Vein endothelial cell (primary cell): ENCODE results near the gene MSMP. TPM values are rescaled to one million over a fixed set of nuclear protein-coding genes. Genes with fewer than 3 reads are reported as not detected.
A peak's percentile ranks its signal among the peaks of the same experiment; 100 is the strongest.

Source experiments
- small RNA-seq: library from RNA; depleted of rRNA; stranded (forward); fragments of <200 nt; gene quantifications from one replicate; pipeline ENCODE3, GENCODE V24; 2012
- total RNA-seq: library from RNA; depleted of rRNA; stranded (reverse); fragments of >200 nt; gene quantifications from 2 replicates; pipeline ENCODE4 v1.2.3, GENCODE V29; 2012

MSMP gene, protein sequence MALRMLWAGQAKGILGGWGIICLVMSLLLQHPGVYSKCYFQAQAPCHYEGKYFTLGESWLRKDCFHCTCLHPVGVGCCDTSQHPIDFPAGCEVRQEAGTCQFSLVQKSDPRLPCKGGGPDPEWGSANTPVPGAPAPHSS
- total RNA-seq, result 22.4 and 50.3 TPM in 2 replicates

DNA sequence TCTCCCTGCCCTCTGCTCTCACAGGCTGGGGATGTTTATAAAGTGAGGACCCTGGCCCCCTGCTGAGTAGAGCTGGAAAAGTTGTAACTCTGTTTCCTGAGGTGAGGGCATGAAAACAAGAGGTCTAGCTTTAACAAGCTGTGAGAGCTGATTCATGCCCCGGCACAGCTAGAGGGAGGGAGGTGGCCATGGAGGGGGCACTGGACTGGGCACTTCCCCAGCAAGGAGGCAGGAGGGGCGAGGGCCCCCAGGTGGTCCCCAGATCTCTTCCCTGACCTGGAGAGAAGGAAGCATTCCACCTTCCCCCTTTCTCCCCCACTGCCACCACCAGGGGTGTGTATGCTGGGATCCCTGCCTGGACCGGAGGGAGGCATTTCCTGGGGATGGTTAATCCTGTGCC, at the start of gene MSMP:
Gene MSMP, minus strand, starts transcription at position 13 of the 400 bp plus-strand sequence. CDS start 147 bp downstream, outside the sequence.

DNA sequence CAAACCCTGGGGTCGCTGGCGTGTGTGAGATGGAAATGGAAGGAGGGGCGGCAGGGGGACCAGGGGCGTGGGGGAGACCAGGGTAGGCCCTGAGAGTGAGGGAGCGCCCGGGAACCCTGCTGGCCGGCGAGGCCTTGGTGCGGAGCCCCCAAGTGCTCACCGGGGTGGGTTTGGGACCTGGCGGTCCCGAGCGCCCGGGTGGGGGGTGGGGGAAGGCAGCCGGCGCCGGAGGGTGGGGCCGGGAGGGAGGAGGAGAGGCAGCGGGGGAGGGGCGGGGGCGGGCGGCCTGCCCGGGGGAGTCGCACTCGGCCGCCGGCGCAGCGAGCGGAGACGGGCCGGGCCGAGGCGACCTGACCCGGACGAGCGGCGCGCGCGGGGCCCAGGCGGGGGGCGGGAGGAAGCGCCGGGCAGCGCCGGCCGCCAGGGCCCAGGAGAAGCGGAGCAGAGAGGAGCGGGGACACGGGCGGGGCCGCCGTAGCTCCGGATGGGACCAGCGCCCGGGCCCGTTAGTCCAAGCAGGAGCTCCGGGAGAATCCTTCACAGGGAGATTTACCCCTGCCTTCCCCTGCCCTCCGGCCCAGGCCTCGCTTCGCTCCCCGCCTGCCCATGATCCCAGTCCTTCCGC, 37.3 kb upstream of the MSMP start, which contains the start of gene NPR2:
Gene NPR2, plus strand, starts transcription at position 295 of the 625 bp plus-strand sequence. CDS start 818 bp downstream, outside the sequence.

DNA sequence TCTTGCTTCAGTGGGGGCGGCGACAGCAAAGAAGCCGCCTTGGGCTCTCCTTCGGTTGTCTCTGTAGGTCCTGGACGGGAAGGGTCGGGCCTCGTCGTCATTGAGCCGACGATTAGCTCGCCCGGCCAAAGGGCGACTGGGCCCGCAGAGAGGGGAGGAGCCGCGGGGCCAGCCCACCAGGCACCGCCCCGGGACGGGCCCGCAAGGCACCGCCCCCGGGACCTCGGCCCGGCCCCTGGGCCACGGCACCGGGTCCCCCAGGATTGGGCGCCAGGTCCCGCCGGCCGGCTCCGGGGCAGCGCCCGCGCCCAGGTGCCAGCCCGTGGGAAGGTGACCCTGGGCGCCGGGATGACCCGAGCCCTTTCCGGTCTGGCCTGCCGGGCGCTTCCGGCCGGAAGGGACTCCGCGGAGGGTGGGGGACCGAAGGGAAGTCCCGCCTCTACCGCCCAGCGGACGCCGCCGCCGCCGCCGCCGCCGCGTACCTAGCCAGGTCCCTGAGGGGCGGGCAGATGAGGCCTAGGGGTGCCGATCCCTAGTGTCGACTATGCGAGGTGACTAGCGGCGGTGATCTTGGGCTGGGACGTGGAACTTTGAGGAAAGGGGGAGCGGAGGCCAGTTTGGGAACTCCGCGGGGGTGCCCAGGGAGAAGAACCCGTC, 5.1 kb downstream of the MSMP start, which contains the start of the genes GBA2 and RGP1:
Gene GBA2, minus strand, starts transcription at position 371 of the 657 bp plus-strand sequence. CDS start 524 bp downstream, outside the sequence.
Gene RGP1, plus strand, starts transcription at position 430 of the 657 bp plus-strand sequence. CDS start 469 bp downstream, outside the sequence.

DNA sequence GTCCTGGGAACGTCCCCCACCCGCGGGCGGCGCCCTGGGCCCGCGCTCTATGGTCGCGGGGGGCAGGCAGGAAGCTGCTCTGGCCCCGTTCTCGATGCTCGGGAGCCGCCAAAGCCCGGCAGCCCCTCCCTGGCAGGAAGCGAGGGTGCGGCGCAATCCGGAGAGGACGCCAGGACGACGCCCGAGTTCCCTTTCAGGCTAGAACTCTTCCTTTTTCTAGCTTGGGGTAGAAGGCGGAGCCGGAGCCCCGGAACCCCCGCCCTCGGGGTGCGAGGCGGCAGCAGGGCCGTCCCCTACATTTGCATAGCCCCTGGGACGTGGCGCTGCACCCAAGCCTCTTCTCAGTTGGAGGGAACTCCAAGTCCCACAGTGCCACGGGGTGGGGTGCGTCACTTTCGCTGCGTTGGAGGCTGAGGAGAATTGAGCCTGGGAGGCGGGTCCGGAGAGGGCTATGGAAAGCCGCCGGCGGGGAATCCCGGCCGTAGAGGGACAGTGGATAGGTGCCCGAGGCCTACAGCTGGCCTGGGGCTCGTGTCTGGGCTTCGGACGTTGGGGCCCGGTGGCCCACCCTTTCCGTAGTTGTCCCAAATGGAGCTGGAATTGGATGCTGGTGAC, 21.8 kb downstream of the MSMP start, which contains the start of the genes CREB3 and TLN1:
Gene CREB3, plus strand, starts transcription at position 482 of the 615 bp plus-strand sequence. Its CDS starts 107 bp downstream, at position 589.
Gene TLN1, minus strand, starts transcription at position 11 of the 615 bp plus-strand sequence. CDS start 6,501 bp downstream, outside the sequence.

Small RNA genes within 50 kb of the gene (small RNA-seq; reads per million reads assigned to genes)
- 0.80 reads per million, percentile 50 among the genes with 10 or more reads in this experiment for gene MIR6853

Other genes with a start within 250 kb of the MSMP start
- gene TESK1, start 149.0 kb downstream of the MSMP start, total RNA-seq, result 7.2 and 9.5 TPM in 2 replicates
- not detected in 2 replicates for gene CD72, start 135.9 kb downstream of the MSMP start, total RNA-seq
- not detected in 2 replicates for gene SIT1, start 103.3 kb downstream of the MSMP start, total RNA-seq
- 49,879 and 52,393 TPM in 2 replicates for gene RMRP, start 96.3 kb downstream of the MSMP start, total RNA-seq
- gene CCDC107, start 96.0 kb downstream of the MSMP start, total RNA-seq, result 6.0 and 10.1 TPM in 2 replicates
- gene ARHGEF39, start 89.1 kb downstream of the MSMP start, total RNA-seq, result 1.6 and 3.5 TPM in 2 replicates
- 0.10 TPM in 1 of 2 replicates, not detected in the other for gene CA9, start 80.3 kb downstream of the MSMP start, total RNA-seq
- 10.5 and 20.2 TPM in 2 replicates for gene TPM2, start 64.4 kb downstream of the MSMP start, total RNA-seq
- gene TLN1, start 22.1 kb downstream of the MSMP start, total RNA-seq, result 294 and 296 TPM in 2 replicates
- 51.3 and 60.4 TPM in 2 replicates for gene CREB3, start 21.6 kb downstream of the MSMP start, total RNA-seq
- gene GBA2, start 5.0 kb downstream of the MSMP start, total RNA-seq, result 133 and 134 TPM in 2 replicates
- 19.4 and 25.5 TPM in 2 replicates for gene RGP1, start 5.0 kb downstream of the MSMP start, total RNA-seq
- 5.6 and 5.8 TPM in 2 replicates for gene NPR2, start 37.3 kb upstream of the MSMP start, total RNA-seq
- gene SPAG8, start 58.0 kb upstream of the MSMP start, total RNA-seq, result 0.10 TPM in 1 of 2 replicates, not detected in the other
- 6.2 and 10.0 TPM in 2 replicates for gene HINT2, start 60.8 kb upstream of the MSMP start, total RNA-seq
- not detected in 2 replicates for gene FAM221B, start 74.5 kb upstream of the MSMP start, total RNA-seq
- 0.19 and 0.98 TPM in 2 replicates for gene TMEM8B, start 75.0 kb upstream of the MSMP start, total RNA-seq
- not detected in 2 replicates for gene OR13J1, start 116.1 kb upstream of the MSMP start, total RNA-seq
- 1.8 and 4.6 TPM in 2 replicates for gene HRCT1, start 151.9 kb upstream of the MSMP start, total RNA-seq
- gene SPAAR, start 155.2 kb upstream of the MSMP start, total RNA-seq, result 2.0 and 4.5 TPM in 2 replicates
- not detected in 2 replicates for gene OR2S2, start 203.9 kb upstream of the MSMP start, total RNA-seq